NOMO-1 treated with dmso at 0.1 percent for 144 hours (cell line): Measurements from ENCODE around the gene NDOR1.
A peak's percentile ranks its signal among the peaks of the same experiment; 100 is the strongest.
"Not testable (repeated sequence)": the region's sequence is repeated elsewhere in the genome, so short reads cannot be mapped to it uniquely, and the experiment has no call there.

ENCODE experiments used
- DNase-seq: peaks from one replicate; lab custom pipeline; 2025; ENCODE audit not compliant: unreplicated experiment; lab: John Stamatoyannopoulos, UW

Gene NDOR1

GRCh38 chr9:137230705-137231371 is 25.3 kb downstream of the NDOR1 start, which contains the start of gene SLC34A3:
SLC34A3 (plus strand) TSS chr9:137230901; CDS start chr9:137231703, 802 bp downstream.
- no peak for DNase-seq

GRCh38 chr9:137231372-137232039 is 26.0 kb downstream of the NDOR1 start:
- DNase-seq, result no peak

- no peak for DNase-seq
Measured at GRCh38 chr9:137232101-137232500, 26.6 kb downstream of the NDOR1 start.

- DNase-seq, result no peak
Measured at GRCh38 chr9:137232510-137232909, 27.0 kb downstream of the NDOR1 start.

GRCh38 chr9:137233143-137233980 is 27.9 kb downstream of the NDOR1 start:
- DNase-seq, result no peak

- DNase-seq, result no peak
Measured at GRCh38 chr9:137234055-137234697, 28.7 kb downstream of the NDOR1 start.

- DNase-seq, result no peak
Measured at GRCh38 chr9:137234758-137235423, 29.4 kb downstream of the NDOR1 start.

GRCh38 chr9:137235424-137236237 is 30.1 kb downstream of the NDOR1 start:
- no peak for DNase-seq

- DNase-seq, result peak; percentile 72
Measured at GRCh38 chr9:137236238-137236935, 30.9 kb downstream of the NDOR1 start.

GRCh38 chr9:137236936-137237421 is 31.5 kb downstream of the NDOR1 start:
- no peak for DNase-seq

GRCh38 chr9:137237759-137238726 is 32.5 kb downstream of the NDOR1 start:
- no peak for DNase-seq

GRCh38 chr9:137239541-137240200 is 34.2 kb downstream of the NDOR1 start:
- DNase-seq, result not testable (repeated sequence)

- DNase-seq, result peak; percentile 86
Measured at GRCh38 chr9:137240318-137240840, 34.9 kb downstream of the NDOR1 start.

GRCh38 chr9:137240841-137241489 is 35.5 kb downstream of the NDOR1 start, which contains the start of gene TUBB4B:
TUBB4B (plus strand) TSS chr9:137241287; CDS start chr9:137241361, 74 bp downstream.
- DNase-seq, result peak; percentile 100

- DNase-seq, result peak; percentile 21
Measured at GRCh38 chr9:137241490-137242268, 36.2 kb downstream of the NDOR1 start.
